Measurements from ENCODE around the gene GKN1.

The GKN1 gene

DNA sequence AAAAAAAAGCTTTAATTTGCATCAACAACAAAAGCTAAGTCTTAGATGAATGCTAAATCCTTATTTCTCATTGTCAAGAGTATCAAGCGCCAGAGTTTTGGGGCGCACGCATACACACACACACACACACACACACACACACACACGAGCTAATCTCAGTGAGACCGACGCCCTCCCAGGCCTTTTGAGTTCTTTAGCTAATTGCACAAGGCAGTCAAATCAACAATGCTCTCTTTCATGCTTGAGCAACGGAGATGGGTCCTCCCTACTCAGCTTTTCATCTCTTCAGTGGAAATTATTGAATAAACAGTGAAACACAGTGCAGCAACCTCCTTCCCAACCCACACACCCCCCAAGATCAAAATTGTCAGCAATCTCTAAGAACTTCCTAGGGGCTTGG lies 19.2 kb downstream of the GKN1 start:
- Histone ChIP-seq H3K36me3 (no peaks in the 10 kb centered on the region), H3K27me3 (peaks cover 43% of the 10 kb centered on the region)
- TF ChIP-seq, protein P1, sequence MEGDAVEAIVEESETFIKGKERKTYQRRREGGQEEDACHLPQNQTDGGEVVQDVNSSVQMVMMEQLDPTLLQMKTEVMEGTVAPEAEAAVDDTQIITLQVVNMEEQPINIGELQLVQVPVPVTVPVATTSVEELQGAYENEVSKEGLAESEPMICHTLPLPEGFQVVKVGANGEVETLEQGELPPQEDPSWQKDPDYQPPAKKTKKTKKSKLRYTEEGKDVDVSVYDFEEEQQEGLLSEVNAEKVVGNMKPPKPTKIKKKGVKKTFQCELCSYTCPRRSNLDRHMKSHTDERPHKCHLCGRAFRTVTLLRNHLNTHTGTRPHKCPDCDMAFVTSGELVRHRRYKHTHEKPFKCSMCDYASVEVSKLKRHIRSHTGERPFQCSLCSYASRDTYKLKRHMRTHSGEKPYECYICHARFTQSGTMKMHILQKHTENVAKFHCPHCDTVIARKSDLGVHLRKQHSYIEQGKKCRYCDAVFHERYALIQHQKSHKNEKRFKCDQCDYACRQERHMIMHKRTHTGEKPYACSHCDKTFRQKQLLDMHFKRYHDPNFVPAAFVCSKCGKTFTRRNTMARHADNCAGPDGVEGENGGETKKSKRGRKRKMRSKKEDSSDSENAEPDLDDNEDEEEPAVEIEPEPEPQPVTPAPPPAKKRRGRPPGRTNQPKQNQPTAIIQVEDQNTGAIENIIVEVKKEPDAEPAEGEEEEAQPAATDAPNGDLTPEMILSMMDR (IDR thresholded peaks at IDR 0.05) = no peak

GRCh38 chr2:68994864-68995263 lies 20.4 kb downstream of the GKN1 start:
- Histone ChIP-seq H3K4me3 (ENCODE audit: low read depth in 1 of 2, low read length in 1 of 2) (no peak overlapping the region), H3K4me1 (ENCODE audit: control insufficient read depth in 1 of 2, insufficient read depth in 1 of 2, low read depth in 1 of 2, low read length in 1 of 2) (no peaks in the 10 kb centered on the region), H3K9me3 (no peaks in the 10 kb centered on the region), H3K36me3 (no peaks in the 10 kb centered on the region), H3K27me3 (peaks cover 32% of the 10 kb centered on the region), H3K27ac (no peak overlapping the region)
- TF ChIP-seq, protein P1 (IDR thresholded peaks at IDR 0.05) = no peak

More for the DNA sequence above, 19.2 kb downstream of the GKN1 start:
- no peaks in the 10 kb centered on the region for H3K4me1 ChIP-seq (ENCODE audit: control insufficient read depth in 1 of 2, insufficient read depth in 1 of 2, low read depth in 1 of 2, low read length in 1 of 2)
- H3K4me3 ChIP-seq (ENCODE audit: low read depth in 1 of 2, low read length in 1 of 2) = no peak overlapping the region
- H3K9me3 ChIP-seq = no peaks in the 10 kb centered on the region
- no peak overlapping the region for H3K27ac ChIP-seq

DNA sequence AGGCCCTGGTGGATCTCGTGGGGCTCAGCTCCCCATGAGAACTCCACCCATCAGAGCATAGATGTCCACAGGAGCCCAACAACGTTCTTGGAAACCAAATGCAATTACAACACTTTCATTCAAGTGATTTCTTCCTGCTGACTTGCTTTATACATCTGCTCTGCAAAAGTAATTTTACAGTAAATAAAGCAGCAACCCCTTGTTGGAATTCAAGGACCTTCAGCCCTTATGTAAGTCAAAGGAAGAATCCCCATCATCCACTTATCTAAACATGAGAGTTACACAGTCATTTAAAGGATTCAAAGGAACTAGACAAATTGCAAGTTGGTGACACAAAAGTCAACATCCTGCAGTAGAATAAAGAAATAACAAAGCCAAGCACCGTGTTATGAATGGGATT lies 21.5 kb downstream of the GKN1 start:
- TF ChIP-seq, protein P1 (IDR thresholded peaks at IDR 0.05) = no peak
- Histone ChIP-seq H3K27ac (no peak overlapping the region), H3K4me3 (ENCODE audit: low read depth in 1 of 2, low read length in 1 of 2) (no peak overlapping the region), H3K36me3 (no peaks in the 10 kb centered on the region), H3K4me1 (ENCODE audit: control insufficient read depth in 1 of 2, insufficient read depth in 1 of 2, low read depth in 1 of 2, low read length in 1 of 2) (no peaks in the 10 kb centered on the region), H3K9me3 (no peaks in the 10 kb centered on the region), H3K27me3 (peaks cover 23% of the 10 kb centered on the region)

DNA sequence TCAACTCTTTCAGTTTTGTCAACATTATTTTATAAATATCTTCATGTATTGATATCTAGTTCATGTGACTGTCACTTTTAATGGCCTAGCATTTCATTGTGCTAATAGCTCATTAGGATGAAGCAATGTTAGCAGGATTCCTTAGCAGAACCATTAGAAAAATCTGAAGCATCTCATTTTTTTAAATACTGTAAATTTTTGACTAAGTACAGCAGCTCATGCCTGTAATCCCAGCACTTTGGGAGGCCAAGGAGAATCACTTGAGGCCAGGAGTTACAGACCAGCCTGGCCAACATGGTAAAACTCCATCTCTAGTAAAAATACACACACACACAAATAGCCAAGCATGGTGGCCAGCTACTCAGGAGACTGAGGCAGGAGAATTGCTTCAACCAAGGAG lies 23.0 kb downstream of the GKN1 start:
- peaks cover 16% of the 10 kb centered on the region for H3K27me3 ChIP-seq
- H3K4me1 ChIP-seq (ENCODE audit: control insufficient read depth in 1 of 2, insufficient read depth in 1 of 2, low read depth in 1 of 2, low read length in 1 of 2) = no peaks in the 10 kb centered on the region
- no peak overlapping the region for H3K4me3 ChIP-seq (ENCODE audit: low read depth in 1 of 2, low read length in 1 of 2)
- H3K27ac ChIP-seq = no peak overlapping the region
- TF ChIP-seq, protein P1 (IDR thresholded peaks at IDR 0.05) = no peak
- no peaks in the 10 kb centered on the region for H3K36me3 ChIP-seq
- no peaks in the 10 kb centered on the region for H3K9me3 ChIP-seq

DNA sequence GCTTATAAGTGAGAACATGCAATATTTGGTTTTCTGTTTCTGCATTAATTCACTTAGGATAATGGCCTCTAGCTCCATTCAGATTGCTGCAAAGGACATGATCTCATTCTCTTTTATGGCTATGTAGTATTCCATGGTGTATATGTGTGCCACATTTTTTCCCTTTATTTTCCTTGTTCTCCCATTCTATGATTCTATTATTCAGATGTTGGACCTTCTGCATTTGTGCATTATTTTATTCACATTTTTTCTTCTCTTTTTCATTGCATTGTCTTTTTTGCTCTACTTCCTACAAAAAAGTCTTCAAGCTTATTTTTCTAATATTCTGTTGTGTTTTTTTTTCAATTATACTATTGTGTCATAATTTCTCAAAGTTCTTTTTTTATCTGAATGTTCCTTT lies 27.4 kb downstream of the GKN1 start:
- Histone ChIP-seq H3K27me3 (no peaks in the 10 kb centered on the region), H3K27ac (no peak overlapping the region), H3K4me3 (ENCODE audit: low read depth in 1 of 2, low read length in 1 of 2) (no peak overlapping the region), H3K36me3 (no peaks in the 10 kb centered on the region), H3K9me3 (no peaks in the 10 kb centered on the region), H3K4me1 (ENCODE audit: control insufficient read depth in 1 of 2, insufficient read depth in 1 of 2, low read depth in 1 of 2, low read length in 1 of 2) (no peaks in the 10 kb centered on the region)
- TF ChIP-seq, protein P1 (IDR thresholded peaks at IDR 0.05) = no peak

- Histone ChIP-seq H3K27ac (no peak overlapping the region), H3K9me3 (no peaks in the 10 kb centered on the region), H3K4me3 (ENCODE audit: low read depth in 1 of 2, low read length in 1 of 2) (no peak overlapping the region), H3K36me3 (no peaks in the 10 kb centered on the region), H3K27me3 (no peaks in the 10 kb centered on the region), H3K4me1 (ENCODE audit: control insufficient read depth in 1 of 2, insufficient read depth in 1 of 2, low read depth in 1 of 2, low read length in 1 of 2) (no peaks in the 10 kb centered on the region)
- TF ChIP-seq, protein P1 (IDR thresholded peaks at IDR 0.05) = no peak
Observed at GRCh38 chr2:69003731-69004130, 29.3 kb downstream of the GKN1 start.
